Neural crest cell (in vitro differentiated cells): ENCODE results near the gene TBC1D24. TPM values are rescaled to one million over a fixed set of nuclear protein-coding genes. Genes with fewer than 3 reads are reported as not detected.
A peak's percentile ranks its signal among the peaks of the same experiment; 100 is the strongest.
"Not testable (repeated sequence)": the region's sequence is repeated elsewhere in the genome, so short reads cannot be mapped to it uniquely, and the experiment has no call there.

Source experiments
- DNase-seq: peaks from one replicate; pipeline ENCODE4 v3.0.0; 2021; ENCODE audit warnings: low read depth, mixed read lengths, low spot score
- H3K27ac Mint-ChIP-seq: one replicate; pipeline ENCODE4 v1.8.0; 2021; ENCODE audit warnings: mild to moderate bottlenecking, mixed read lengths; ENCODE audit not compliant: unreplicated experiment
- H3K27me3 Mint-ChIP-seq: 2 replicates; pipeline ENCODE4 v1.8.0; 2021; ENCODE audit warnings: low read depth, mild to moderate bottlenecking, mixed read lengths
- H3K36me3 Mint-ChIP-seq: 2 replicates; pipeline ENCODE4 v1.8.0; 2021; ENCODE audit warnings: low read depth, mild to moderate bottlenecking, mixed read lengths
- H3K4me1 Mint-ChIP-seq: 2 replicates; pipeline ENCODE4 v1.8.0; 2021; ENCODE audit warnings: mixed read lengths
- H3K4me3 Mint-ChIP-seq: one replicate; pipeline ENCODE4 v1.8.0; 2021; ENCODE audit warnings: mild to moderate bottlenecking, mixed read lengths
- H3K9me3 Mint-ChIP-seq: 2 replicates; pipeline ENCODE4 v1.8.0; 2021; ENCODE audit warnings: mixed read lengths
- CTCF ChIP-seq: fragments of 200-600 bp; sonication (generic); conservative IDR thresholded peaks from 2 replicates; pipeline ENCODE4 v1.5.0; 2021; ENCODE audit warnings: antibody characterized with exemption, mild to moderate bottlenecking
- microRNA-seq: library from miRNA; unstranded; fragments of <30 nt; microRNA quantifications from one replicate; pipeline ENCODE4, GENCODE V29; 2020
- total RNA-seq: library from RNA; stranded (reverse); gene quantifications from 2 replicates; pipeline ENCODE4 v1.2.1, GENCODE V29; 2021

Gene TBC1D24
- total RNA-seq, 1 donor from 2014 or later = 30.0 TPM

GRCh38 chr16:2551420-2551889 is 76.5 kb downstream of the TBC1D24 start:
- not testable (repeated sequence) for H3K4me3 Mint-ChIP-seq, H3K9me3 Mint-ChIP-seq, H3K36me3 Mint-ChIP-seq, DNase-seq, H3K4me1 Mint-ChIP-seq, H3K27ac Mint-ChIP-seq, H3K27me3 Mint-ChIP-seq
- peak; percentile 61 for TF ChIP-seq CTCF

- H3K9me3 Mint-ChIP-seq, H3K4me1 Mint-ChIP-seq, DNase-seq, H3K36me3 Mint-ChIP-seq, H3K27me3 Mint-ChIP-seq, H3K4me3 Mint-ChIP-seq, H3K27ac Mint-ChIP-seq: not testable (repeated sequence)
These were observed 79.9 kb downstream of the TBC1D24 start for GRCh38 chr16:2554709-2555425.

Small RNAs within 50 kb of the gene (microRNA-seq; reads per million reads assigned to microRNA genes)
- gene MIR3178 (not detected), gene MIR6767 (not detected), gene MIR6768 (5.3 reads per million)

Other genes starting within 250 kb of the TBC1D24 start
- gene DNASE1L2, start 238.7 kb upstream of the TBC1D24 start, total RNA-seq = 1.6 and 2.6 TPM in 2 replicates
- 71.9 and 79.2 TPM in 2 replicates for gene ECI1, start 223.5 kb upstream of the TBC1D24 start, total RNA-seq
- 390 and 420 TPM in 2 replicates for gene RNPS1, start 207.0 kb upstream of the TBC1D24 start, total RNA-seq
- gene ABCA3, start 134.4 kb upstream of the TBC1D24 start, total RNA-seq = 19.6 TPM in 2 replicates
- 66.1 and 67.5 TPM in 2 replicates for gene CCNF, start 45.7 kb upstream of the TBC1D24 start, total RNA-seq
- 65.1 and 66.5 TPM in 2 replicates for gene TEDC2, start 15.0 kb upstream of the TBC1D24 start, total RNA-seq
- gene NTN3, start 3.8 kb upstream of the TBC1D24 start, total RNA-seq = 4.8 and 5.1 TPM in 2 replicates
- gene ATP6V0C, start 38.8 kb downstream of the TBC1D24 start, total RNA-seq = 154 and 159 TPM in 2 replicates
- gene AMDHD2, start 45.2 kb downstream of the TBC1D24 start, total RNA-seq = 50.9 and 58.3 TPM in 2 replicates
- gene CEMP1, start 56.3 kb downstream of the TBC1D24 start, total RNA-seq = not detected in 2 replicates
- 34.2 and 37.5 TPM in 2 replicates for gene PDPK1, start 62.9 kb downstream of the TBC1D24 start, total RNA-seq
- 27.4 and 27.7 TPM in 2 replicates for gene KCTD5, start 207.4 kb downstream of the TBC1D24 start, total RNA-seq
- 5.3 and 7.8 TPM in 2 replicates for gene PRSS27, start 245.1 kb downstream of the TBC1D24 start, total RNA-seq